ENCODE results near the gene COL27A1. TPM values are rescaled to one million over a fixed set of nuclear protein-coding genes. Genes with fewer than 3 reads are reported as not detected.
A peak's percentile ranks its signal among the peaks of the same experiment; 100 is the strongest.

Gene COL27A1
- total RNA-seq, 1 donor from 2014 or later = 3.9 TPM

DNA sequence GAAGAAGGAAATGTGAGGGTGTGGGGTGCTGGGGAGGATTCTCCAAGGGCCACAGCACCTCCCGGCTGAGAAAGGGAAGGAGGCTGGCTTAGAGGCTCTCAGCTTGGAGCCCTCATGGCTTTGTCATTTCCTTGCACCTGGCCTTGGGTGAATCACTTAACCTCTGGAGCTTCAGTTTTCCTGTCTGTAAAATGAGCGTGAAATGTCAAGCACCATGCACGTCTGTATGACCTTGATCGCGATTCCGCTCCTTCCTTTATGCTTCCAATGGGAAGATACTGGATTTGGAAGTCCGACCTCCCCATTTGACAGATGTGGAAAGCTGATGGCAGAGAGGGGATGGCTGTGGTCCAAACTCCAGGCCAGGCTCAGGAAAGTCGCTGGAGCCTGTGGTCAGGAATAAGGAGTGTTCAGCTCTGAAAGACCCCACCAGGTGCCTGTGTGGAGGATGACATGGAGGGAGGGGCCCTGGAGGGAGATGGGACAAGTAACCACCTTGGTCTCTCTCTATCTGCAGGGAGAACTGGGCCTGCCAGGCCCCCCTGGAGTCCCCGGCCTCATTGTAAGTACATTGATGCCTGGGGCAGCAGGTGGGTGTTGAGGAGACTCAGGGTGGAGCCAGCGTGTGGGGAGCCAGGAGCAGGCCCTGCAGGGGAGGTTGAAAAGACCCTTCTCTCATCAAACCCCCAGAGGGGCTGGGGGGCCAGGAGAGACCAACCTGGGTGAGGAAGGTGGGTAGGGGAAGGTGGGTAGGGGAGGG is 66.5 kb downstream of the COL27A1 start:
- H3K27me3 Mint-ChIP-seq (ENCODE audit: unreplicated experiment) = no peaks in the 10 kb centered on the region

DNA sequence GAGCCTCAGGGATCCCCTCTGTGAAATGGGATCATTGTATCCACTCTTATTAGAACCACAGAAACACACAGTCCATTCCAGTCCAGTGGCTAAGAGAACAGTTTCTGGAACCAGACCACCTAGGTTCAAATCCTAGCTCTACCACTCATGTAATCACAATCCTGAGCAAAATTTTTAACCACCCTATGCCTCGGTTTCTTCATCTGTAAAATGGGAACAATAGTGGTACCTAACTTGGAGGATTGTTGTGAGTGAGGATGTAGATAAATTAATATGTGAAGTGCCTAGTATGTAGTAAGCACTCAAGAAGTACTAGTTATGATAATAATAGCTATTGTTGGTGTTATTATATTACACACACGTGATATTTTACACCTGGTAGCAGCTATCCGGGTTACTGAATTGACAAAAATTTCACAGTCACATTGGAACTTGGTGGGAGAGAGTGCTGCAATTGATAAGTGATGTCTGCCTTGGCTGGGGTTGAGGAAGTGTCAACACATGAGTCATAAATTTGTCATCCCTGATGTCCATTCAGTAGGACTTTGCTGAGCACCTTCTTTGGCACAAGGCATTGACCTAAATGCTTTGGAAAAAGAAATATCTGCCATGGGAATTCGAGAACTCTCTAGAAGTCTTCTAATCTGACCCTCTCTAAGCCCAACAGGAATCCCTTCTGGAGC is 68.4 kb downstream of the COL27A1 start:
- DNase-seq = no peak
- peaks cover 1% of the 10 kb centered on the region for H3K27me3 Mint-ChIP-seq (ENCODE audit: unreplicated experiment)
- H3K9me3 Mint-ChIP-seq (ENCODE audit: unreplicated experiment) = peaks cover 8% of the 10 kb centered on the region
- H3K27ac Mint-ChIP-seq (ENCODE audit: unreplicated experiment) = no peak overlapping the region
- H3K4me3 Mint-ChIP-seq (ENCODE audit: unreplicated experiment) = no peak overlapping the region
- TF ChIP-seq, protein P1, sequence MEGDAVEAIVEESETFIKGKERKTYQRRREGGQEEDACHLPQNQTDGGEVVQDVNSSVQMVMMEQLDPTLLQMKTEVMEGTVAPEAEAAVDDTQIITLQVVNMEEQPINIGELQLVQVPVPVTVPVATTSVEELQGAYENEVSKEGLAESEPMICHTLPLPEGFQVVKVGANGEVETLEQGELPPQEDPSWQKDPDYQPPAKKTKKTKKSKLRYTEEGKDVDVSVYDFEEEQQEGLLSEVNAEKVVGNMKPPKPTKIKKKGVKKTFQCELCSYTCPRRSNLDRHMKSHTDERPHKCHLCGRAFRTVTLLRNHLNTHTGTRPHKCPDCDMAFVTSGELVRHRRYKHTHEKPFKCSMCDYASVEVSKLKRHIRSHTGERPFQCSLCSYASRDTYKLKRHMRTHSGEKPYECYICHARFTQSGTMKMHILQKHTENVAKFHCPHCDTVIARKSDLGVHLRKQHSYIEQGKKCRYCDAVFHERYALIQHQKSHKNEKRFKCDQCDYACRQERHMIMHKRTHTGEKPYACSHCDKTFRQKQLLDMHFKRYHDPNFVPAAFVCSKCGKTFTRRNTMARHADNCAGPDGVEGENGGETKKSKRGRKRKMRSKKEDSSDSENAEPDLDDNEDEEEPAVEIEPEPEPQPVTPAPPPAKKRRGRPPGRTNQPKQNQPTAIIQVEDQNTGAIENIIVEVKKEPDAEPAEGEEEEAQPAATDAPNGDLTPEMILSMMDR (IDR thresholded peaks at IDR 0.05; ENCODE audit: partially characterized antibody, unreplicated experiment) = no peak
- H3K4me1 Mint-ChIP-seq (ENCODE audit: low read depth, unreplicated experiment) = peaks cover 15% of the 10 kb centered on the region
- no peaks in the 10 kb centered on the region for H3K36me3 Mint-ChIP-seq (ENCODE audit: unreplicated experiment)

More for the DNA sequence above, 66.5 kb downstream of the COL27A1 start:
- TF ChIP-seq, protein P1 (IDR thresholded peaks at IDR 0.05; ENCODE audit: partially characterized antibody, unreplicated experiment) = no peak
- no peaks in the 10 kb centered on the region for H3K36me3 Mint-ChIP-seq (ENCODE audit: unreplicated experiment)
- H3K27ac Mint-ChIP-seq (ENCODE audit: unreplicated experiment) = no peak overlapping the region
- no peak for DNase-seq
- peaks cover 4% of the 10 kb centered on the region for H3K9me3 Mint-ChIP-seq (ENCODE audit: unreplicated experiment)
- H3K4me3 Mint-ChIP-seq (ENCODE audit: unreplicated experiment) = no peak overlapping the region
- H3K4me1 Mint-ChIP-seq (ENCODE audit: low read depth, unreplicated experiment) = peaks cover 9% of the 10 kb centered on the region

DNA sequence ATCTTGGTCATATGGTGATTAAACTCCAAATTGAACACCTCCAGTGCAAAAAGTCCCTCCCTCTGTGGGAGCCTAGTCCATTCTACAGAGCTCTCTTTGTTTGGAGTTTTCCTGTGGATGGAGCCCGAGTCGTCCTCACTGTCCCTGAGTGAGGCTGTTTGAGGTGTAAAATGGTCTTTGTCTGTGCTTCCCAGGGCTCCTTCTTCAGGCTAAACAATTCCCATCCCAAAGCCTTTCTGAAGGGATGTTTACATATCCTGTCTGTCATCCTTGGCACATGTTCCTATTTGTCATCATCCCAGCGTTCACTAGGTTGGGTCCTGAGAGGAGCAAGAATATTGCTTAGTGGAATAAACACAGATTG is 68.9 kb downstream of the COL27A1 start:
- Mint-ChIP-seq H3K9me3 (ENCODE audit: unreplicated experiment) (peaks cover 8% of the 10 kb centered on the region), H3K4me3 (ENCODE audit: unreplicated experiment) (no peak overlapping the region), H3K4me1 (ENCODE audit: low read depth, unreplicated experiment) (peaks cover 15% of the 10 kb centered on the region), H3K27ac (ENCODE audit: unreplicated experiment) (no peak overlapping the region), H3K27me3 (ENCODE audit: unreplicated experiment) (peaks cover 1% of the 10 kb centered on the region), H3K36me3 (ENCODE audit: unreplicated experiment) (no peaks in the 10 kb centered on the region)
- TF ChIP-seq, protein P1 (IDR thresholded peaks at IDR 0.05; ENCODE audit: partially characterized antibody, unreplicated experiment) = no peak
- DNase-seq = no peak

DNA sequence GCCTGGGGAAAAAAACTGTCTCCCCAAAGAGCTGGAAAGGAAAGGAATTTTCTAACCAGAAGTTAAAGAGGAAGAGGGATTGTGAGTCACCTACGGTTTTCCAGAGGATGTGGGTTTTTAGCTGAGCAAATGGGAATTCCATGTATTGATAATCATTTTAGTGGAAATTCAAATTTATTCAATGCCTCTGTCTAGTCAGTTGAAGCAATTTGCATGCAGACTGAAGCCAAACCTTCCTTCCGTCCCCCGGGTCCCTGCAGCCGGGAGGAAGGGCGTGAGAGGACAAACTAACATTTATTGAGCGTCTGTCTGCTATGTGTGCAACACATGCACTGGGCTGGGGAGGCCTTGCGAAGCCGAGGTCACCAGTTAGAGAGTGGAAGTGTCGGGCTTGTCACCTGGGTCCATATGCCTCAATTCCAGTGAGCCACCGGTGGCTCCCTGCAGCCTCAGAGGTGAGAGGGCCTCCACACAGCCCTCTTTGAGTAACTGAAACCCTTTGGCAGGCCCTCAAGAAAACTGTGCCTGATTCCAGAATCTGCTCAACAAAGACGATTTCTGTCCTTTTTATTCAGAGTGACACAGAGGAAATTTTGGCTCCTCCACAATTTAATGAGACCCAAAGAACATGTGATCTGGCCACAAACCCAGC is 70.3 kb downstream of the COL27A1 start:
- TF ChIP-seq, protein P1 (IDR thresholded peaks at IDR 0.05; ENCODE audit: partially characterized antibody, unreplicated experiment) = no peak
- Mint-ChIP-seq H3K27me3 (ENCODE audit: unreplicated experiment) (peaks cover 4% of the 10 kb centered on the region), H3K36me3 (ENCODE audit: unreplicated experiment) (no peaks in the 10 kb centered on the region), H3K4me3 (ENCODE audit: unreplicated experiment) (no peak overlapping the region), H3K9me3 (ENCODE audit: unreplicated experiment) (peaks cover 10% of the 10 kb centered on the region), H3K4me1 (ENCODE audit: low read depth, unreplicated experiment) (peaks cover 17% of the 10 kb centered on the region), H3K27ac (ENCODE audit: unreplicated experiment) (no peak overlapping the region)
- peak; percentile 52 for DNase-seq
